ENCODE data around the gene BTG3.

The BTG3 gene, protein sequence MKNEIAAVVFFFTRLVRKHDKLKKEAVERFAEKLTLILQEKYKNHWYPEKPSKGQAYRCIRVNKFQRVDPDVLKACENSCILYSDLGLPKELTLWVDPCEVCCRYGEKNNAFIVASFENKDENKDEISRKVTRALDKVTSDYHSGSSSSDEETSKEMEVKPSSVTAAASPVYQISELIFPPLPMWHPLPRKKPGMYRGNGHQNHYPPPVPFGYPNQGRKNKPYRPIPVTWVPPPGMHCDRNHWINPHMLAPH

DNA sequence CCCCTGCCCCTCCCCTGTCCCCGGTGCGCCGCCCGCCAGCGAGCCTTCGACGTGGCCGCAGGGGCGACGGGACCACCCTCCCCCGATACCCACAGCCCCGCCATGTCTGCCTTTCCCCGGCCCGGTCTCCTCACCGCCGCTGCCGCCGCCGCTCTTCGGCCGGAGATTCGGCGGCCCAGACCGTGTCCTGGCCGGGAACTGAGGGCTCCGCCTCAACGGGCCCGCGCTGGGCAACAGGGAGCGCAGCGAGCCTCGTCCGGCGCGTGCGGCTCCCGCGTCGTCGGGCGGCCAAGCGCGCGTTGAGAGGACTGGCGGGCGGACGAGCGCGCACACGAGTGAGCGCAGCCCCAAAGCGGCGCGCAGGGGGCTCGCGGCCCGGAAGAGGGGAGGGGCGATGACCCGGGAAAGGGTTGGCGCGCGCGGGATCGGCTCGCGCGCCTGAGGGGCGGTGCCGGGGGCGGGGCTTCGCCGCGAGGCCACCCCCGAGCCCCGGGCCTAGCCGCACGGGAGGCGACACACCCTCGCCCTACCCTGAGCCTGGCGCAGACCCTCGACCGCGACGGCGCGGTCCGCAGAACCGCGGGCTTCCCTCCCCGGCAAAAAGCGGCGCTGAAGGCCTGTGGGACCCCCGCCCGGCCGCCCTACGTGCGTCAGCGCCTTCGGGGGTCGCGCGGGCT, at the start of gene BTG3:
TSS of gene BTG3 (minus strand) at position 337 of the 677 bp plus-strand sequence. CDS start 3,757 bp downstream, outside the sequence.
- H3K27me3 Mint-ChIP-seq: no peaks in the 10 kb centered on the region
- H3K4me3 Mint-ChIP-seq: peak within 1 kb of the TSS; percentile 94
- peak within 1 kb of the TSS; percentile 92 for H3K27ac Mint-ChIP-seq
- peaks cover 39% of the 10 kb centered on the region for H3K4me1 Mint-ChIP-seq (ENCODE audit: low read depth)
- H3K36me3 Mint-ChIP-seq (ENCODE audit: low read depth): peaks cover 39% of the 10 kb centered on the region
- H3K9me3 Mint-ChIP-seq: no peaks in the 10 kb centered on the region

DNA sequence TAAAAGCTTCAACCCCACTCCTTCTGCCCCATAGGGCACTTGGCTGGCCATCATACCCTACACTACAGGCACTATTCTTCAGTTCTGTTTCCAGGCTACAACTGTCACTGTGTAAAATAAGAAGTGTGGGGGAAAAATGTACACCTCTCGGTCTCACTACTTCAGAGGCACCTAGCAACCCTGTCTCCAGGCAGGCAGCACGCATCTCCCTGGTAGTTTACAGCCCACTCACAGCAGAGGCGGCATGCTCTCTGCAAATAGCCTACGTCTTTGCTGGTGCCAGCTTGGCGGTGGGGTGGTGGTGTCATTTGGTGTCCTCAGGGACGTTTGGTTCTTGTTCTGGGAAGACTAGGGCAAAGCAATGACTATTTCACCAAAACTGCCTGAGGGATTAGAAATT, 48.2 kb upstream of the BTG3 start:
- Mint-ChIP-seq H3K36me3 (ENCODE audit: low read depth) (no peaks in the 10 kb centered on the region), H3K4me1 (ENCODE audit: low read depth) (peaks cover 4% of the 10 kb centered on the region), H3K27me3 (peaks cover 26% of the 10 kb centered on the region), H3K9me3 (no peaks in the 10 kb centered on the region), H3K27ac (no peak overlapping the region), H3K4me3 (no peak overlapping the region)

DNA sequence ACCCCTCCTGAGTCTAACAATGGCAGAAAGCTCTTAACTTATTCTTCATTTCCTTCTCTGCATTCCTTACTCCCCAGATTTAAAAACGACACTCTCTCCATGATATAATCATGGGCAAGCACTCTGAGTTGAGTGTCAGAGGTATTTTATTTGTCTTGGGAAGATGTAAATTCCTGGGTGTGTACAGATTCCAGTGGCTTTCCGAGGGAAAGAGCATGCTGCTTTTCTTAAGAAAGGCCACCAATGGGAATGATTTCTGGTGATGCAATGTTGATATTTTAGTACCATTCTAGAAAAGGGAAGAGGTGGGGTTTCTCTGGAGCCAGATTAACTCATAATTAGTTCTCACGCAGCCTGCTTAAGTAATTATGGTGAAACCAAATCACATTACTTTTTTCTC, 47.8 kb upstream of the BTG3 start:
- Mint-ChIP-seq H3K27ac (no peak overlapping the region), H3K36me3 (ENCODE audit: low read depth) (no peaks in the 10 kb centered on the region), H3K27me3 (peaks cover 30% of the 10 kb centered on the region), H3K4me1 (ENCODE audit: low read depth) (peaks cover under 1% of the 10 kb centered on the region), H3K4me3 (no peak overlapping the region), H3K9me3 (no peaks in the 10 kb centered on the region)

DNA sequence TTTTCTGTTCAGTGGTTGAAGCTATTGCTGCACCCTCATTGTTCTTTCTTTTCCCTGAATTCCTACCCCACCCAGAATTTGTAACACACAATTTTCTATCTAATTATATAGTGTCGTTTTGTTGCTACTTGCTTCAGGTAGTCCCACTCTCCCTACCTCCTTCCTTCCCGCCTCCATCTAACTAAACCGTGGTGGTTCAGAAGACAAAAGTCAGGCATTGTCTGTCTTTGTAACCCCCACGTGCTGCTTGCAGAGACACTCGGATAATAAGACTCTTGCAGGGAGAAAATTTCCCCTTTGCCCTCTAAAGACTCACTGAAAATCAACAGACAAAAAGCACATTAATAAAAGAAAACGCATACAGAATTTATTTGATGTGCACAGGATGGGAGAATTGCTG, 46.2 kb upstream of the BTG3 start:
- Mint-ChIP-seq H3K36me3 (ENCODE audit: low read depth) (no peaks in the 10 kb centered on the region), H3K4me3 (no peak overlapping the region), H3K4me1 (ENCODE audit: low read depth) (no peaks in the 10 kb centered on the region), H3K9me3 (no peaks in the 10 kb centered on the region), H3K27me3 (peaks cover 32% of the 10 kb centered on the region), H3K27ac (no peak overlapping the region)

DNA sequence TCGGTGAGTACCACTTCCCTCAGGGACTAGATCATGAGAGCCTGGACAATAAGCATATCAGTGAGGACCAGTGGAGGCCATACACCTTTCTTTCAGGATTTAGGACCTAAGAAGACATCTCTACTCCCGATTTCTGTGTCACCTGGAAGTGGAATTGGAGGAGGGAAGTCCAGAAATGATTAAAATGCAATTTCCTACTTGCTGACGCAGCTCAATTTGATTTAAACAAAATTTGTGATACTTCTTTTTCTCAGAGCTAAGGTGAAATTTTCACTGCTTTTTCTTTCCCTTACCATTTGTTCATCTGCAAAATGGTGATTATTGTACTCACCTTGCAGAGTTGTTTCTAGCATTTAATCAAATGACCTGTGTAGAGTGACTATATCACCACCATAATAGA, 38.8 kb upstream of the BTG3 start:
- no peaks in the 10 kb centered on the region for H3K4me1 Mint-ChIP-seq (ENCODE audit: low read depth)
- peaks cover 19% of the 10 kb centered on the region for H3K27me3 Mint-ChIP-seq
- H3K27ac Mint-ChIP-seq: no peak overlapping the region
- peaks cover 4% of the 10 kb centered on the region for H3K9me3 Mint-ChIP-seq
- no peak overlapping the region for H3K4me3 Mint-ChIP-seq
- no peaks in the 10 kb centered on the region for H3K36me3 Mint-ChIP-seq (ENCODE audit: low read depth)

DNA sequence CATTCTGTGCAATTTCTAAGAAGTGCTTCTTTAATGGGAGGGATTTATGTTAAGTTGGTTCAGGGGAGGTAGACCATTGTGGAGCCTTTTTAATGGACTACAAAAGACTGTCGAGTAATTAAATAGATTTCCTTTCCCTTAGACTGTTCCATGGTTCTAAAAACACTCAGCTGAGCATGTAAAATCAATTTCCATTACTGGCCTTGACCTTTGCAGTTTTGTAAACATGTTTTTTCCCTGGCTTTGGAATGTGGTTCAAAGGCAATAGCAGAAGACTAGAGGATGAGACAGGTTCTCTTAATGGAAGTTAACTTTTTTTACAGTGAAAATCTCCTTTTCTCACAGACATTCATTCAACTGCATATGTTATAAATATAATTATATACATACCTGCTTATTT, 37.6 kb upstream of the BTG3 start:
- peaks cover 8% of the 10 kb centered on the region for H3K9me3 Mint-ChIP-seq
- no peak overlapping the region for H3K4me3 Mint-ChIP-seq
- H3K27ac Mint-ChIP-seq: no peak overlapping the region
- peaks cover 12% of the 10 kb centered on the region for H3K27me3 Mint-ChIP-seq
- H3K4me1 Mint-ChIP-seq (ENCODE audit: low read depth): no peaks in the 10 kb centered on the region
- no peaks in the 10 kb centered on the region for H3K36me3 Mint-ChIP-seq (ENCODE audit: low read depth)

DNA sequence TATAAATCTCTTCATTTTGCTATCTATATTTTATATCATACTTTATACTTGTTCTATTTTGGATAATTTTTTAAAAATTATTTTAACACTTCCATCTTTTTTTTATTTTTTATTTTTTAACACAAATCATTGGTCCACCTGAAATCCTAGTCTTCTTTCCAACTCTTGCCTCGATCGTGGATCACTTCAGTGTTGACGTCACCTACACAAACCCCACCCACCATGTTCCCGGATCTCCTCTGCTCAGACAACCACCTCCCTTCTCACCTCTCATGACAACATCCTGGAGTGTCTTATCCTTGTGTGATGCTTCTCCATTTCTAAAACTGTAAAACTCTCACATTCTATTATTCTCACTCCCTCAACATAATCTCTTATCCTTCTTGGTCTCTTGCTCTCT, 34.1 kb upstream of the BTG3 start:
- Mint-ChIP-seq H3K9me3 (peaks cover 9% of the 10 kb centered on the region), H3K4me1 (ENCODE audit: low read depth) (peaks cover 3% of the 10 kb centered on the region), H3K27ac (no peak overlapping the region), H3K4me3 (no peak overlapping the region), H3K27me3 (peaks cover 12% of the 10 kb centered on the region), H3K36me3 (ENCODE audit: low read depth) (no peaks in the 10 kb centered on the region)

DNA sequence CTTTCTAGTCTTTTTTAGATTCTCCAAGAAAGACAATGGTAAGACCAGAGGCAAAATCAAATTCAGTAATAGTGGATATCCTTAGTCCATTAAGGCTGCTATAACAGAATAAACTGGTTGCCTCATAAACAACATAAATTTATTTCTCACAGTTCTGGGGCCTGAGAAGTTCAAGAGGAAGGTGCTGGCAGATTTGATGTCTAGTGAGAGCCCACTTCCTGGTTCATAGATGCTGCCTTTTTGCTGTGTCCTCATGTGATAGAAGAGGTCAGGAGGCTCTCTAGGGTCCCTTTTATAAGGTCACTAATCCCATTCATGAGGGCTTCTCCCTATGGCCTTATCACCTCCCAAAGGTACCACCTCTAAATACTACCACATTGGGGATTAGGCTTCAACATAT, 31.5 kb upstream of the BTG3 start:
- Mint-ChIP-seq H3K27me3 (peaks cover 5% of the 10 kb centered on the region), H3K4me1 (ENCODE audit: low read depth) (peaks cover 3% of the 10 kb centered on the region), H3K4me3 (no peak overlapping the region), H3K36me3 (ENCODE audit: low read depth) (peaks cover 6% of the 10 kb centered on the region), H3K9me3 (peaks cover 17% of the 10 kb centered on the region), H3K27ac (no peak overlapping the region)

DNA sequence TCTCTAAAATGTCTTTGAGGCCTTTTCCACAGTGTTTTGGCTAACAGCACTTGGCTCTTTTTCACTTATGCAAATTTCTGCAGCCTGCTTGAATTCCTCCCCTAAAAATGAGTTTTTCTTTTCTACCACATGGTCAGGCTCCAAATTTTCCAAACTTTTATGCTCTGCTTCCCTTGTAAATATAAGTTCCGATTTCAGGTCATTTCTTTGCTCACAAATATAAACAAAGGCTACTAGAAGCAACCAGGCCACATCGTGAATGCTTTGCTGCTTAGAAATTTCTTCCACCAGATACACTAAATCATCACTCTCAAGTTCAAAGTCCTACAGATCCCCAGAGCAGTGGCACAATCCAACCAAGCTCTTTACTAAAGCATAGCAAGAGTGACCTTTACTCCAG, 28.1 kb upstream of the BTG3 start:
- Mint-ChIP-seq H3K9me3 (peaks cover 19% of the 10 kb centered on the region), H3K27ac (no peak overlapping the region)

DNA sequence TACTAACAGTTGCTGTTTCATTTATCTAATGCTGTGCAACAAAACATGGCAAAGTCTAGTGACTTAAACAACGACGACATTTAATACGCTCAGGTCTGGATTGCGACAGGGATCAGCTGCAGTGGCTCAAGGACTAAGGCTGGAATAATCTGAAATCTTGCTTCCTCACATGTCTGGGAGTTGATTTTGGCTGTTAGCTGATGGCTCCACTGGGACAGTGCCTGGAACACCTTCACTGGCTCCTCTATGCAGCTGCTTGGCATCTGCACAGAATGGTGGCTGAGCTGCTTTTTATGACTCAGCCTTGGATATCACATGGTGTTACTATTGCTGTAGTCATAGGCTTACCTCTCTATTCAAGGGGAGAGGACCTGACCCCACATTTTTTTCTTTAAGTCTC, 24.0 kb upstream of the BTG3 start:
- no peak overlapping the region for H3K27ac Mint-ChIP-seq
- H3K36me3 Mint-ChIP-seq (ENCODE audit: low read depth): peaks cover 6% of the 10 kb centered on the region
- peaks cover 15% of the 10 kb centered on the region for H3K9me3 Mint-ChIP-seq
- no peaks in the 10 kb centered on the region for H3K4me1 Mint-ChIP-seq (ENCODE audit: low read depth)
- no peaks in the 10 kb centered on the region for H3K27me3 Mint-ChIP-seq
- H3K4me3 Mint-ChIP-seq: no peak overlapping the region

More for the DNA sequence above, 28.1 kb upstream of the BTG3 start:
- Mint-ChIP-seq H3K4me1 (ENCODE audit: low read depth) (peaks cover 3% of the 10 kb centered on the region), H3K4me3 (no peak overlapping the region), H3K27me3 (no peaks in the 10 kb centered on the region), H3K36me3 (ENCODE audit: low read depth) (peaks cover 6% of the 10 kb centered on the region)

DNA sequence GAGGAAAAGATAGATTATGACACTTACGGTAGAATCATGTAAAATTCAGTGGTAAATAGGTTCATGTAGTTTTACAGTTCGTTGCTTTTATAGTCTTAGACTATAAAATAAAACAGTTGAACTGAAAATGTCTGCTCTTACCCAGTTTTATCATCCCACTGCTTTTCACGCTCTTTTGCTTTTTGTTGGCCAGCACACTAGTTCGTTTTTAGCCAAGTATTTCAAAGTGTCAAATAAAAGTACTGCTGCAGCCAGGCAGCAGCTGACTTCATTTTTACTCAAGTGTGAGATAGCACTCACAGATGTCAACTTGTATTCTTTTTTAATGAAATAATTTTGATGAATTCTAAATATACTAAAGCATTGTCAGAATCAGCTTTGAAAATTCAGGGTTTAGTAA, 18.5 kb upstream of the BTG3 start:
- peaks cover 12% of the 10 kb centered on the region for H3K27me3 Mint-ChIP-seq
- no peaks in the 10 kb centered on the region for H3K36me3 Mint-ChIP-seq (ENCODE audit: low read depth)
- no peaks in the 10 kb centered on the region for H3K9me3 Mint-ChIP-seq
- no peak overlapping the region for H3K4me3 Mint-ChIP-seq
- no peaks in the 10 kb centered on the region for H3K4me1 Mint-ChIP-seq (ENCODE audit: low read depth)
- no peak overlapping the region for H3K27ac Mint-ChIP-seq

DNA sequence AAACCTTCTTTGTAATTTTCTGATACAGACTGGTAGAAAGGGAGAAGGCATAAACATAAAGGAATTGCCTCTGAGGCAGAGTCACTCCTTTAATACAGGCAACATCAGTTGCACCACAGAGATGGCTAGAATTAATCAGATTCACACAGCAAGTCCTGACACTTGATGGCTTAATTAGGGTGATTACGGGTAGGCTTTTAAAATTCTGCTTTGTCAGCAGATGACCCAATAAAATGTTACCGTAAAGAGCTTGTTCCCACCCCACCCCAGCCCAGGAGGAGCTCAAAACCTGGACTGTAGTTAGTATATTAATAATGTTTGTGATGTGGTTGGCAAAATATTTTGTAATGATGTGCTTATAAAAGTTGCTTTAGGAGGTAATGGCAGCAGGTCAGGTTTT, 9.3 kb upstream of the BTG3 start:
- H3K27me3 Mint-ChIP-seq: peaks cover 19% of the 10 kb centered on the region
- no peak overlapping the region for H3K27ac Mint-ChIP-seq
- no peak overlapping the region for H3K4me3 Mint-ChIP-seq
- H3K4me1 Mint-ChIP-seq (ENCODE audit: low read depth): peaks cover under 1% of the 10 kb centered on the region
- no peaks in the 10 kb centered on the region for H3K9me3 Mint-ChIP-seq
- H3K36me3 Mint-ChIP-seq (ENCODE audit: low read depth): no peaks in the 10 kb centered on the region

DNA sequence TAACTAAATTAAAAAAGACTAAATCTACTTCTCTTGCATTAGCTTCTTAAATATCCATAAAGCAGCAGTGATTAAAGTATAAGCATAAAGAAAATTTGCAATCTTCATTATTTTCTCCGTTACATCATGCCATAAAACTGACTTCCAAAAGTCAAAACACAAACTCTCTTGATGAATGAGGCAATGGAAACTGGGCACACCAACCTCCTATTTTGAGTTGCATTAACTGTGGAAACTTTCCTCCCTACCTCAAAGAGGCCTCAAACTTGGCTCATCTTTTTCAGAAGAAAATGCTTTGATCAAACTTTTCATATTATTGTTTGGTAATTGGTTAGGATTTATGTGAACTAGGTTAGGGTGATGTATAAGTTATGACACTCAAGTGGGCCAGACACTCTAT, 4.1 kb upstream of the BTG3 start:
- H3K4me3 Mint-ChIP-seq: no peak overlapping the region
- H3K27ac Mint-ChIP-seq: no peak overlapping the region
- no peaks in the 10 kb centered on the region for H3K36me3 Mint-ChIP-seq (ENCODE audit: low read depth)
- no peaks in the 10 kb centered on the region for H3K27me3 Mint-ChIP-seq
- peaks cover 6% of the 10 kb centered on the region for H3K4me1 Mint-ChIP-seq (ENCODE audit: low read depth)
- H3K9me3 Mint-ChIP-seq: no peaks in the 10 kb centered on the region

DNA sequence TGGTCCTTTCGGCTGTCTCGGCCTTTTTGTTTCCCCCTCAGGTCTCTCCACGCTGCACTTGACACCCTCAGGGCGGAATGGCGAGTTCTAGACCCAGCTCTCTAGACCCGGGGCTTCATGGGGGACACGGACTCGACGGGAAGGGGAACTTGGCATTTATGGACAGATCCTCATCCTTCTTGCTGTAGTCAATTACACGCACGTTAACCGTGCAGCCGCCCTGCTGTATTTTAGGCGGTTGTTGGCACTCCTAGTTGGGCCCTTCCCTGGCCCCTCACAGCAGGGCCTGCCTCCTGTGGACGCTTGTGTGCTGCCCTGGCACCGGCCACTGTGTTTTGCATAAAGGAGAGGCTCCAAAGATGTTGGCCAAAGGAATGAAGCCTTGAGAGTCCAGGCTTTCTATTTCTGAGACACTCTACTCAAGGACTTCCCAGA, 558 bp upstream of the BTG3 start:
- H3K9me3 Mint-ChIP-seq: no peaks in the 10 kb centered on the region
- peaks cover 33% of the 10 kb centered on the region for H3K36me3 Mint-ChIP-seq (ENCODE audit: low read depth)
- peak overlapping the region; percentile 58 for H3K27ac Mint-ChIP-seq
- peak overlapping the region; percentile 78 for H3K4me3 Mint-ChIP-seq
- no peaks in the 10 kb centered on the region for H3K27me3 Mint-ChIP-seq
- peaks cover 34% of the 10 kb centered on the region for H3K4me1 Mint-ChIP-seq (ENCODE audit: low read depth)

DNA sequence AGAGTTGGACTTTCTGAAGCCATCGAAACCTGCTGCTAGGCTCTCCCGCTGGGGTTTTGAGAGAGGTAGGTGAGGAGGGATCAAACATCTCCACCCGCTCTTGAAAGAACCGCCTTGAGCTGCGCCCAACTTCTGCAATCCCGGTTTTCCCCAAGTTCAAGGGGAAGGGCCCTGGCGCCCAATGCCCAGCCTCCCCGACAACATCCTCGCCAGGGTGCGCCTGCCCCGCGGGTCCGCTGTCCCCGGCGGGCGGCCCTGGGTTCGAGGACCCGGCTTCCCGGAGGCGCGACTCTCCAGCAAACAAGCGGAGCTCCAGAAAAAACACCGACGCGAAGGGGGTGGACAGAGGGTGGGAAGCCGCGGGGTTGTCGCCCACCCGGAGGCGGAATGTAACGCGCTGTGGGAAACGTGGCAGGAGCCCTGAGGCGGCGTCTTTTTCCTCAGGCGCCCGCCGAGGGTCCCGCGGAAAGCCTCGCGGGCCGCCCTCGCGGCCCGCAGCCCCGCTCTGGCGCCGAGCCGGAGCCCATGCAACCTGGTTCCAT, 607 bp downstream of the BTG3 start:
- Mint-ChIP-seq H3K36me3 (ENCODE audit: low read depth) (peaks cover 45% of the 10 kb centered on the region), H3K27ac (peak overlapping the region; percentile 92), H3K4me1 (ENCODE audit: low read depth) (peaks cover 39% of the 10 kb centered on the region), H3K9me3 (no peaks in the 10 kb centered on the region), H3K27me3 (no peaks in the 10 kb centered on the region), H3K4me3 (peak overlapping the region; percentile 94)
